GM21786 (cell line): Measurements from ENCODE around the gene PLAGL2.
"Not testable (repeated sequence)": the region's sequence is repeated elsewhere in the genome, so short reads cannot be mapped to it uniquely, and the experiment has no call there.

Experiments
- ATAC-seq: cut with Tn5 transposase; IDR thresholded peaks from one replicate; pipeline ENCODE4 v1.9.1; 2021; ENCODE audit not compliant: unreplicated experiment

Gene PLAGL2

GRCh38 chr20:32205110-32205842, 2.3 kb downstream of the PLAGL2 start:
- no peak for ATAC-seq

DNA sequence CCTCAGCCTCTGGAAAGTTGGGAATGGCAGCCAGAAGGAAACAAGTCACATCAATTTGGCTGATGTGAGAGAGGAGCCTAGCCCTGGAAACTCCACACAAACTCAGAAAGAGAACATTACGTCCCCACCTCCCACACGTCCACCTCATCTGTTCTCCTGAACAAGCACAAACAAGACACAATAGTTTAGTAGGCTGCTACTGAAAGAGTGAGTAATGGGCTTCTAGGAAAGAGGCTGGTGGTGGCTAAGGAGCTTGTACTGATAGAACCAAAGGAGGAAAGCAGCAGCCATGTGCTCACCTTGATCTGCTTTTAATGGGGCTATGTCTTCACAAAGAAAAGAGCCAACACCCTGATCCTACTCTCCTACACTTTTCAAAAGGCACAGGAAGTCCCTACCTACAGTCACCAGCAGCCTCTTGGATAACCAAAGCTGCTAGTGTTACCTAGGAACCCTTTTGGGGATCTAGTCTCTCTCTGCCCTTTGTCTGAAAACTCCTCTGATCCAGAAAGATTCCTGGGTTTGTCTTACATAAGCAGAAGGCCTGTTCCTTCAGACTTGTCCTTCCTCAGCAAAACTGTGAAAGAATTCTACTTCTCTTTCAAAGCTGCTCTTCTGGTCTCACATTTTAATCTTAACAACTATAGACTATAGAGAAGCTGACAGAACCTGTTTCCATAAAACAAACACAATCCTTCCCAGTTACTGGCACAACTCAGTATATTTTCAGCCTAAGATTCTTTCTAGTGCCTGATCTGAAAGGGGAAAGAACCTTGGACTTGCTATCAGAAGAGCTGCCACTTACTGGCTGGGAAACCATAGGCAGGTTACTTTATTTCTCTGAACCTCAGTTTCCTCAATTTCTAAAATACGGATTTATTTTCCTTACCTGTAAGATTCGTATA, 3.1 kb downstream of the PLAGL2 start:
- no peak for ATAC-seq

DNA sequence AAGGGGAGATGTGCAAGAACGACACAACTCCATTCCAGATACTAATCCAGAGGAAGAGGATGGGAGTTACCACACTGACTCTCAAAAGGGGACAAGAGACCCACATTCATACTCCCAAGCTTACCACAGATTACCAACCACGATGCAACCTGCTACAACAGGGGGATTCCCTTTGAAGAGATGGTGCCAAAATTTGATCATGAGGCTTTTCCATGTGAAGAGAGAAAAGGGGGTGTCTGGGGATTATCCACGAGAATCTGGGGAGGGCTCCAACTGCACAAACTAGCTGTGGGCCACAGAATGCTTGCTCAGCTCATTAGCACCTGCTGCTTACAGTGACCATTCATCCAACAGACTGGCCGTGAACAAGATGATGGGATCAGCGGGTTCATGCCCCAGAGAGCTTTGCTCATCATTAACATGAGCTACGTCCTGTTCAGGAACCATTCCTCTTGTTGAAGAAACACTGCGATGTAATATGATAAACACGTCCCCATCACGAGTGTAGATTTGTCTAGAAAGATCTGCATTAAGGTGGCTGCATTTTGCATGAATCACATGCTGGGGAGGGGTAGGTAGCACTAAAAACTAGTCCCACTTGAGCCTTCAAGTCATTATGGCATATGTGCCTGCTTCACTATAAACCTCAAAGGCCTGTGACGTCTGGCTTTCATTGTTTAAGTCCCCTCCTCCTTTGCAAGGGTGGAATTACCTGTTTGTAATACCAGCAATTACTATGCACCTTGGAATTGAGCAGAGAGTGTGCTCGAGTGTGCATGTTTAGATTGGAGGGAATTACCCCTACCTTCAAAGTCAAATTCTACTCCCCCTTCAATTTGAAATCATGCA, 4.0 kb downstream of the PLAGL2 start:
- ATAC-seq = no peak

GRCh38 chr20:32201977-32202363, 5.6 kb downstream of the PLAGL2 start:
- ATAC-seq = no peak

- ATAC-seq = no peak
These were observed 6.1 kb downstream of the PLAGL2 start for GRCh38 chr20:32201296-32201976.

- no peak for ATAC-seq
These were observed 8.5 kb downstream of the PLAGL2 start for GRCh38 chr20:32199006-32199405.

DNA sequence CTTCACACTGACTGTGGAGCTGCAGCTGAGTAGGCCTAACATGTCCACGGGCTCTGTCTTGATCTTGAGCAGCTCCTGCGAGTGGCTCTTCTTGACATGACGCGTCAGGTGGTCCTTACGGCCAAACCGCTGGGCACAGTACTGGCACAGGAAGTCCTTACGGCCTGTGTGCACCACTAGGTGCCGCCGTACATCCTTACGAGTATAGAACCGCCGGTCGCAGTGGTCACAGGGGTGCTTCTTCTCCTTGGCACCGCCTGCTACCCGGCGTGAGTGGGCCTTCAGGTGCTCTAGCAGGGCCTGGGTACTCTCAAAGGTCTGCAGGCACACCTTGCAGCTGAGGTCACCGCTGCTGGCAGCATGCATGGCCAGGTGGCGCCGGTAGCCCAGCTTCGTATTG, 10.4 kb downstream of the PLAGL2 start:
- not testable (repeated sequence) for ATAC-seq

GRCh38 chr20:32196613-32197012, 10.9 kb downstream of the PLAGL2 start:
- ATAC-seq = not testable (repeated sequence)

DNA sequence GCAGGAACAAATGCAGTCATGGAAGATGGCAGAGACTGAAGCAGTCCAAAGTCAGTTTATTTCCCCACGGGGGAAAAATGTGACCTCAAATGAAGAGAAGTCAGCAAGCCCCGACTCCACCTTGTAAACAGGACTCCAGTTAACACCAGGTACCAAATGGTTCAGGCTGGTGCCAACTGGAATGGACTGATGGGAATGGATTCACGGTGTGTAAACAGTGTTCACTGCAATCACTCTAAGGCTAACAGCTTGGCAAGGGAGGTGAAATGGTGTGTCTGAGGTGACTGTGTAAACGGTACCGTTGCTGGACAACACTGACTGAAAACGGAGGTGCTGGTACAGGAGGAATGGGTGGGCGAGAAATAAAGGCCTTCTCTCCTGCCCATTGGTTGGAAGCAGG, 12.0 kb downstream of the PLAGL2 start:
- ATAC-seq = no peak

DNA sequence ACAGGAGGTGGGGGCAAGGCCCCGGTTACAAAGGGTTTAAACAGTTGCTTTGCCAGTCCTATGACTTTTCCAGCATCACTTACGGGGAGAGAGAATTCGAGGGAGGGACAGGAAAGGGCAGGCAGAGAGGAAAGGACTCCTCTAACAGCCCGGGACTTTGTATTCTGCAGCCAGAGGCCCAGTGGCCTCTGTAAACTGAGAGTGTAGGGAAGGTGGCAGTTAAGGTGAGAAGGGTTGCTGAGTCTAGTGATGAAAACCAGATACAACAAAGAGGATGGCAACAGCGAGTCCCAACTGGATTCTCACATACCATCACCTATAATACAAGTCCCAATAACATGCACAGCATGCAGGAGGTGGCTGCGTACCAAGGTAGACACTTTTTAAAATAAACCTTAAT, 13.5 kb downstream of the PLAGL2 start:
- no peak for ATAC-seq

DNA sequence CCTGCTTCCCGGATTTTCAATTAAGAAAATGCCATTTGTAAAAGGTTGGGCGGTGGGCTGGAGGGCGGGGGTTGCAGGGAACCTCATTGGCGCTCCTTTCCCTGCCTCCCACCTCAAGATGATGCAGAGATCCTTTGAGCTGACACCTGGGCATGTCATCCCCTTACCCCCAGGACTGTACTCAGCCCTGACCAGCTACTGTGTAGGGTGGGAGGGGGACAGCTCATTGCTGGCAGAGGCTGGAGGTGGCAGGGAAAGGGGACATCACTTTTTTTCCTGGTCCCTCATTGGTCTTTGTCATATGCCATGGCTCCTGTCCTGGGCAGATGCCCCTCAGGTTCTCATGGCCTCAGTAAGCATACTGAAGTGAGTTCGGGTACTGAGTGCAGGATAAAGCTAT, 14.2 kb downstream of the PLAGL2 start:
- ATAC-seq = not testable (repeated sequence)

DNA sequence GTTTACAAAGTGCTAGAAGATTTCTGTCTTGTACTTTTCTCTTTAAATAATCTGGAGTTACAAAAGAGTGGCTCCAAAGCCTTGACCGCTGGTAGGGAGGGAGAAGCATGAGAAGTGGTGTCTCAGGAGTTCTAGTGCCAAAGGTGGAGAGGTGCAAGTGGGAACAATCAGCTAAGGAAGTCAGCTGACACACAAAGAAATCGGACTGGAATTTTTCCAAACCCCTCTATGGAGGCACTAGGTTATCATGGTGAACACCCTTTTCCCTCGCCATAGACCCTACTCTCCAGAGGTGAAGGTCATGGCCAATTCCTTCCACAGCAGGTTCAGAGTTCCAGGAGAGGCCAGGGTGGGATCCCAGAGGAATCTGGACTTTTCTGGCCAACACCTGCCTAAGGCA, 14.8 kb downstream of the PLAGL2 start:
- no peak for ATAC-seq

- no peak for ATAC-seq
These were observed 15.7 kb downstream of the PLAGL2 start for GRCh38 chr20:32191873-32192272.

GRCh38 chr20:32191422-32191821, 16.1 kb downstream of the PLAGL2 start:
- no peak for ATAC-seq

GRCh38 chr20:32190616-32191415, 16.7 kb downstream of the PLAGL2 start:
- ATAC-seq = no peak

DNA sequence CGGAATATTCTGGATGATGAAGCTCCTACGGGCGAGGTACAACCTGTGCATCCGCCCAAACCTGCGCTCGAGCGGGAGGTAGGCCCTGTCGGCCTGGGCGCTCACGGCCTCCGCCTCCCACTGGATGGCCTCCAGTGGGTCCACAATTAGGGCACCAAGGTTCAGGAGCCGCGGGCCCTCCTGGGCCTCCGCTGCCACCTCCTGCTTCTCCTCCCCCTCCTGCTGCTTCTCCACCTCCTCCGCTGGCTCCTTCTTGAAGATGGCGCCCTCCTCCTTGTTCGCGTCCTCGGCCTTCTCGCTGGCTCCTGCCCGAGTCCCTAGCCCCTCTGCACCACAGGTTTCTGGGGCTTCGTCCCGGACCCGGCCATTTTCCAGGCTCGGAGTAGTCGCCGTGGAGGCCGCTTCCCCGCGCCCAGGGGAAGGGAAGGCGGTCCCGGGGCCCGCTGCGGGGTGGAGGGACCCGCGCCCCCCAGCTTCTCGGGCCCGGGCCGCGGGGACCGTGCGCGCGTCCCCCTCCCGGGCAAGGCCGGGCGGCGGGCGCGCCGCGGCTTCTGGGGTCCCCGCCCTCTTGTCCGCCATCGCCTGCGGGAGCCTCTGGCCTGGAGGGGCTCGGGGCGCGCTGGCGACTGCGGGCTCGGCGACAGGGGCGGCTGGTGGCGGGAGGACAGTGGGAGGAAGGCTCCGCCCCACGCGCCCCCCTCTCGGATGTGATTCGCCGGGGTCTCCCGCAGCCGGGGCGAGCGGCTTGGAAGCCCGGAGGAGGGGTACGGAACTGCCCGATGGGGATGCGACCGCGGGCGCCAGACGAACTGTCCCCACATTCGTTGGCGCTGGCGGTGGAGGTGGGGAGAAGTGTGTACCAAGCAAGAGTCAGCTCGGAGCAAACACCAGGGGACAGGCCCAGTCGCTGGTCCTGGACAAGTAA, 17.6 kb downstream of the PLAGL2 start:
- no peak for ATAC-seq

GRCh38 chr20:32189123-32189410, 18.5 kb downstream of the PLAGL2 start:
- no peak for ATAC-seq

DNA sequence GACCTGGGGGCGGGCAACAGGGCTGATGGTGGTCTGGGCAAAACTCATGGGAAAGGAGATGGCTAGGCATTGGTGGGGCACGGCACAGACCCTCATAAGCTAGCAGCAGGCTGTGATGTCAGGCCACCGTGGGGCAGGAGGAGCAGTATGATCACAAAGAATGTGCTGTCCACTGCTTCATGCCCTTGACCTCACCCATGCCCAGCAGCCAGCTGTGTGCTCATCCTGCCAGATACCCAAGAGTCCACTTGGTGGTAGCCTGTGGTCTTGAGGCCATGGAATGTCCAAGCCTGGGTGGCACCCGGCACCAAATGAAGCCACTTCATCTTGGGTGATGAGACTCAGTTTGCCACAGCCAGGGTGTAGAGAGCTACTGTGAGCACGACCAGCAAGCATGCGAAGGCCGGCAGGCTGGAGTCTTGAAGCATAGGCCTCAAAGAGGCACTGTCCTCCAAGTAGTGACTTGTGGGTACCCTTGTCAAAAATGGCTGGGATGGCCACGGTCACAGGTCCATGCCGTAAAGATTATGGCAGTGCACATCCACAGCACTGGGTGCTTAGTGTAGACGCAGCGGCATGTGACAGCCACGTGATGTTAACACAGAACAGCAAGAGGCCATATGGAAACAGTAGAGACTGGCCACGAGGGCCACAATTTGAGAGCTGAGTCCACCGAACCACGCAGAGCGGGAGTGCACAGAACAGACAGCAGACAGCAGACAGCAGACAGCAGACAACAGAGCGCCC, 19.0 kb downstream of the PLAGL2 start:
- ATAC-seq = no peak
